WTC11 (cell line): ENCODE data around the gene HOMER2. TPM values are rescaled to one million over a fixed set of nuclear protein-coding genes. Genes with fewer than 3 reads are reported as not detected.

Experiments used
- ATAC-seq: fragments of 200-7000 bp; cut with Tn5 transposase; 2 replicates; pipeline ENCODE4 v1.10.0; 2021; ENCODE audit warnings: mild to moderate bottlenecking, moderate library complexity
- CTCF ChIA-PET: fragments of 300-600 bp; sonication (Branson Sonifier 250); formaldehyde crosslinking; loops from one replicate; lab custom pipeline; 2021; ENCODE audit warnings: antibody characterized with exemption; lab: Charles Lee
- POLR2A ChIA-PET: fragments of 350-600 bp; sonication (Branson Sonifier 250); formaldehyde crosslinking; loops from one replicate; lab custom pipeline; 2021; ENCODE audit warnings: antibody characterized with exemption; lab: Charles Lee
- DNase-seq: peaks from one replicate; pipeline ENCODE4 v3.0.0; 2021; ENCODE audit warnings: low spot score
- H3K27ac Mint-ChIP-seq: 2 replicates; pipeline ENCODE4 v1.8.0; 2021; ENCODE audit warnings: mixed read lengths
- H3K27me3 Mint-ChIP-seq: 2 replicates; pipeline ENCODE4 v1.8.0; 2021; ENCODE audit warnings: low read depth, mild to moderate bottlenecking, moderate library complexity, mixed read lengths
- H3K36me3 Mint-ChIP-seq: 2 replicates; pipeline ENCODE4 v1.8.0; 2021; ENCODE audit warnings: mixed read lengths
- H3K4me1 Mint-ChIP-seq: 2 replicates; pipeline ENCODE4 v1.8.0; 2022; ENCODE audit warnings: mixed read lengths
- H3K4me3 Mint-ChIP-seq: 2 replicates; pipeline ENCODE4 v1.8.0; 2021; ENCODE audit warnings: mild to moderate bottlenecking, moderate library complexity, mixed read lengths
- H3K9me3 Mint-ChIP-seq: 2 replicates; pipeline ENCODE4 v1.8.0; 2021; ENCODE audit warnings: mixed read lengths
- AFF4 ChIP-seq: sonication (generic); formaldehyde crosslinking; IDR thresholded peaks from 2 replicates; pipeline ENCODE4 v1.8.1; 2023; ENCODE audit warnings: mild to moderate bottlenecking, missing genetic modification reagents, borderline replicate concordance
- E2F1 ChIP-seq: sonication (generic); formaldehyde crosslinking; IDR thresholded peaks from 2 replicates; pipeline ENCODE4 v1.8.0; 2022; ENCODE audit warnings: mild to moderate bottlenecking, missing genetic modification reagents
- ESRRA ChIP-seq: sonication (generic); formaldehyde crosslinking; IDR thresholded peaks from 2 replicates; pipeline ENCODE4 v1.8.1; 2022; ENCODE audit warnings: mild to moderate bottlenecking, missing genetic modification reagents, borderline replicate concordance
- FOXP1 ChIP-seq: sonication (generic); formaldehyde crosslinking; IDR thresholded peaks from 2 replicates; pipeline ENCODE4 v1.8.0; 2022; ENCODE audit warnings: missing genetic modification reagents, mild to moderate bottlenecking, moderate library complexity, borderline replicate concordance
- IRF2 ChIP-seq: sonication (generic); formaldehyde crosslinking; IDR thresholded peaks from 2 replicates; pipeline ENCODE4 v1.8.0; 2022; ENCODE audit warnings: low read depth, missing genetic modification reagents, borderline replicate concordance
- MAX ChIP-seq: sonication (generic); formaldehyde crosslinking; IDR thresholded peaks from 2 replicates; pipeline ENCODE4 v1.8.0; 2022; ENCODE audit warnings: mild to moderate bottlenecking, missing genetic modification reagents
- NR1H2 ChIP-seq: sonication (generic); formaldehyde crosslinking; IDR thresholded peaks from 2 replicates; pipeline ENCODE4 v1.9.0; 2021; ENCODE audit warnings: mild to moderate bottlenecking, moderate library complexity, missing genetic modification reagents
- TEAD1 ChIP-seq: sonication (generic); formaldehyde crosslinking; IDR thresholded peaks from 2 replicates; pipeline ENCODE4 v1.8.0; 2022; ENCODE audit warnings: mild to moderate bottlenecking, missing genetic modification reagents
- TEAD4 ChIP-seq: sonication (generic); formaldehyde crosslinking; IDR thresholded peaks from 2 replicates; pipeline ENCODE4 v1.8.0; 2022; ENCODE audit warnings: mild to moderate bottlenecking, missing genetic modification reagents
- ZNF317 ChIP-seq: sonication (generic); formaldehyde crosslinking; IDR thresholded peaks from 2 replicates; pipeline ENCODE4 v1.8.1; 2023; ENCODE audit warnings: low read depth, mild to moderate bottlenecking, moderate library complexity, missing genetic modification reagents, borderline replicate concordance
- ZNF396 ChIP-seq: fragments of 250-450 bp; sonication (Bioruptor Pico); IDR thresholded peaks from 2 replicates; pipeline ENCODE4 v1.8.0; 2021; ENCODE audit warnings: mild to moderate bottlenecking, moderate library complexity, borderline replicate concordance
- ZSCAN18 ChIP-seq: fragments of 250-450 bp; sonication (Bioruptor Pico); IDR thresholded peaks from 2 replicates; pipeline ENCODE4 v2.1.2; 2022; ENCODE audit warnings: mild to moderate bottlenecking, moderate library complexity
- total RNA-seq: library from RNA; stranded (reverse); gene quantifications from 3 replicates; pipeline ENCODE4 v1.2.3, GENCODE V29; 2021
- TF ChIP-seq, protein P1 (sequence below): fragments of 250-450 bp; sonication (Bioruptor Pico); IDR thresholded peaks from 2 replicates; pipeline ENCODE4 v1.8.0; 2021; ENCODE audit warnings: mild to moderate bottlenecking
- TF ChIP-seq, protein P2 (sequence below): sonication (generic); formaldehyde crosslinking; conservative IDR thresholded peaks from 2 replicates; pipeline ENCODE4 v1.8.1; 2023; ENCODE audit warnings: mild to moderate bottlenecking, low read depth, missing genetic modification reagents, moderate library complexity
- TF ChIP-seq, protein P3 (sequence below): sonication (generic); formaldehyde crosslinking; IDR thresholded peaks from 2 replicates; pipeline ENCODE4 v1.8.1; 2023; ENCODE audit warnings: mild to moderate bottlenecking, missing genetic modification reagents
- TF ChIP-seq, protein P4 (sequence below): sonication (generic); formaldehyde crosslinking; IDR thresholded peaks from 2 replicates; pipeline ENCODE4 v1.8.0; 2022; ENCODE audit warnings: mild to moderate bottlenecking, missing genetic modification reagents
- TF ChIP-seq, protein P5 (sequence below): sonication (generic); formaldehyde crosslinking; IDR thresholded peaks from 2 replicates; pipeline ENCODE4 v1.8.1; 2022; ENCODE audit warnings: missing genetic modification reagents, borderline replicate concordance

HOMER2 gene
- total RNA-seq, 1 experiment from 2014 or later: 17.4 TPM

DNA sequence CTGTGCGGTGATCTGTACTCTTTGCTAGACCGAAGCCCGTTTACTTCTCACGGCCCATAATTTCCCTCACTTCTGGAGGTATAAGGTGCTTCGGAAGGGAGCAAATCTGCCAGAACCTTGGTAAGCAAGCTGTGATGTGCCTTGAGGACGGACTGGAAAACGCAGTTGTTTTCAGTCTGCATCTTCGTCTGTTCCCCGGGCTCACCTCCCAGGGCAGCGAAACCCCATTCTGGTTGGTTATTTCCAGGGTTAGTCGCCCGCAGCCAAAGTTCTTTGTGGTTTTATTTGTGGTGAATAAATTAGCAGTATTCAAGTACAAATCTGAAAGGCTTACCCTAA lies 33.9 kb upstream of the HOMER2 start:
- ATAC-seq: peak; percentile 8; the same call in 1 of the 2 replicates
- H3K9me3 Mint-ChIP-seq: peaks cover 13% of the 10 kb centered on the region
- peaks cover 23% of the 10 kb centered on the region for H3K36me3 Mint-ChIP-seq
- POLR2A ChIA-PET: no interaction called here
- TF ChIP-seq, protein P1, sequence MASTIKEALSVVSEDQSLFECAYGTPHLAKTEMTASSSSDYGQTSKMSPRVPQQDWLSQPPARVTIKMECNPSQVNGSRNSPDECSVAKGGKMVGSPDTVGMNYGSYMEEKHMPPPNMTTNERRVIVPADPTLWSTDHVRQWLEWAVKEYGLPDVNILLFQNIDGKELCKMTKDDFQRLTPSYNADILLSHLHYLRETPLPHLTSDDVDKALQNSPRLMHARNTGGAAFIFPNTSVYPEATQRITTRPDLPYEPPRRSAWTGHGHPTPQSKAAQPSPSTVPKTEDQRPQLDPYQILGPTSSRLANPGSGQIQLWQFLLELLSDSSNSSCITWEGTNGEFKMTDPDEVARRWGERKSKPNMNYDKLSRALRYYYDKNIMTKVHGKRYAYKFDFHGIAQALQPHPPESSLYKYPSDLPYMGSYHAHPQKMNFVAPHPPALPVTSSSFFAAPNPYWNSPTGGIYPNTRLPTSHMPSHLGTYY (CRISPR knock-in tag): no peak
- TF ChIP-seq ZNF317 (no peak), ESRRA (CRISPR knock-in tag) (no peak), IRF2 (no peak), NR1H2 (CRISPR knock-in tag) (no peak), E2F1 (CRISPR knock-in tag) (no peak), MAX (CRISPR knock-in tag) (no peak), ZSCAN18 (no peak), FOXP1 (CRISPR knock-in tag) (no peak)
- TF ChIP-seq, protein P2, sequence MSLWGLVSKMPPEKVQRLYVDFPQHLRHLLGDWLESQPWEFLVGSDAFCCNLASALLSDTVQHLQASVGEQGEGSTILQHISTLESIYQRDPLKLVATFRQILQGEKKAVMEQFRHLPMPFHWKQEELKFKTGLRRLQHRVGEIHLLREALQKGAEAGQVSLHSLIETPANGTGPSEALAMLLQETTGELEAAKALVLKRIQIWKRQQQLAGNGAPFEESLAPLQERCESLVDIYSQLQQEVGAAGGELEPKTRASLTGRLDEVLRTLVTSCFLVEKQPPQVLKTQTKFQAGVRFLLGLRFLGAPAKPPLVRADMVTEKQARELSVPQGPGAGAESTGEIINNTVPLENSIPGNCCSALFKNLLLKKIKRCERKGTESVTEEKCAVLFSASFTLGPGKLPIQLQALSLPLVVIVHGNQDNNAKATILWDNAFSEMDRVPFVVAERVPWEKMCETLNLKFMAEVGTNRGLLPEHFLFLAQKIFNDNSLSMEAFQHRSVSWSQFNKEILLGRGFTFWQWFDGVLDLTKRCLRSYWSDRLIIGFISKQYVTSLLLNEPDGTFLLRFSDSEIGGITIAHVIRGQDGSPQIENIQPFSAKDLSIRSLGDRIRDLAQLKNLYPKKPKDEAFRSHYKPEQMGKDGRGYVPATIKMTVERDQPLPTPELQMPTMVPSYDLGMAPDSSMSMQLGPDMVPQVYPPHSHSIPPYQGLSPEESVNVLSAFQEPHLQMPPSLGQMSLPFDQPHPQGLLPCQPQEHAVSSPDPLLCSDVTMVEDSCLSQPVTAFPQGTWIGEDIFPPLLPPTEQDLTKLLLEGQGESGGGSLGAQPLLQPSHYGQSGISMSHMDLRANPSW (CRISPR knock-in tag): no peak
- TF ChIP-seq, protein P3, sequence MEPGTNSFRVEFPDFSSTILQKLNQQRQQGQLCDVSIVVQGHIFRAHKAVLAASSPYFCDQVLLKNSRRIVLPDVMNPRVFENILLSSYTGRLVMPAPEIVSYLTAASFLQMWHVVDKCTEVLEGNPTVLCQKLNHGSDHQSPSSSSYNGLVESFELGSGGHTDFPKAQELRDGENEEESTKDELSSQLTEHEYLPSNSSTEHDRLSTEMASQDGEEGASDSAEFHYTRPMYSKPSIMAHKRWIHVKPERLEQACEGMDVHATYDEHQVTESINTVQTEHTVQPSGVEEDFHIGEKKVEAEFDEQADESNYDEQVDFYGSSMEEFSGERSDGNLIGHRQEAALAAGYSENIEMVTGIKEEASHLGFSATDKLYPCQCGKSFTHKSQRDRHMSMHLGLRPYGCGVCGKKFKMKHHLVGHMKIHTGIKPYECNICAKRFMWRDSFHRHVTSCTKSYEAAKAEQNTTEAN: no peak
- H3K27me3 Mint-ChIP-seq: peaks cover 21% of the 10 kb centered on the region
- no peak overlapping the region for H3K27ac Mint-ChIP-seq
- DNase-seq: no peak
- peaks cover 15% of the 10 kb centered on the region for H3K4me1 Mint-ChIP-seq
- CTCF ChIA-PET: interaction anchor here (0.7 to 1.3 kb wide), 4 partner anchors 14 to 236 kb away, joined by 3 to 10 read pairs (median 4); no protein-coding TSS in a partner anchor
- peak overlapping the region; percentile 94 for H3K4me3 Mint-ChIP-seq

DNA sequence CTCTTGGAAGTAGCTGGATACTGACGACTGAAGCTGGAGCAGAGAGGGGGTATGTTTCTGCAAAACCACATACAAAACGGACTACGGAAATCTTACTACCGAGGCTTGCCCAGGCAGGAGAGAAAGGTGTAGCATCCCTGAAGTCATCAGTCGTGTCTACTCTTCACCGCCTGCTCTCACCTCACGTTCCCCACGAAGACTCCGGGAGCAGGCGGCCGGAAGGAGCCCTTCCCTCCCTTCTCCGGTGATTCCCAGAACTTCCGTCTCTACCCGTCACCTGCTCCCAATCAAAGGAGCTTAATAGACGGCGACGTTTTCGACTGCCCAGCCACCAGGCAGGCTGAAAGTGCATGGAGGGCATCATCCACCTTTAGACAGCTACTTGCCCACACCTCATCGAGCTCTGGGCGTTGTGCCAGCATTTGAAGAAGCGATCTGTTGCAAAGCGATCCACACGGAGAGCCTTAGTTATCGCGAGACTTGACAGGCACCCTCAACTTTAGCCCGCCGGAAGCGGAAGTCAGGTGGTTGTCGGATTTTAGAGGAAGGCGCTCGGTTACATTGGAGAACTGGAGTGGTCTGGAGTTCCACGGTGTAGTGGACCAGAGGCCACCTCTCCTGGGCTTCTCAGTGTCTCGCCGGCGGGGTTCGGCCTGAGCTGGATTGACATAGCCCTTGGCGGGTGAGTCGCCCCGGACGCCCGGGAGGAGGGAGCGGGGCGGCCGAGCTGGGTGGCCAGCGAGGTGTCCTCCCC lies 33.3 kb upstream of the HOMER2 start, which contains the start of gene RAMAC:
RAMAC (plus strand) TSS at position 523 of the 754 bp plus-strand sequence. CDS start 2,809 bp downstream, outside the sequence.
- H3K27ac Mint-ChIP-seq: peak within 1 kb of the TSS; percentile 86
- DNase-seq (peak; percentile 80), ATAC-seq (peak; percentile 94)
- peaks cover 23% of the 10 kb centered on the region for H3K36me3 Mint-ChIP-seq
- peaks cover 13% of the 10 kb centered on the region for H3K9me3 Mint-ChIP-seq
- H3K27me3 Mint-ChIP-seq: peaks cover 21% of the 10 kb centered on the region
- CTCF ChIA-PET: interaction anchor here (0.7 to 1.3 kb wide), 4 partner anchors 14 to 236 kb away, joined by 3 to 10 read pairs (median 4); no protein-coding TSS in a partner anchor
- H3K4me1 Mint-ChIP-seq: peaks cover 15% of the 10 kb centered on the region
- POLR2A ChIA-PET: no interaction called here
- H3K4me3 Mint-ChIP-seq: peak within 1 kb of the TSS; percentile 94
- TF ChIP-seq TEAD4 (CRISPR knock-in tag): no peak
- TF ChIP-seq, protein P4, sequence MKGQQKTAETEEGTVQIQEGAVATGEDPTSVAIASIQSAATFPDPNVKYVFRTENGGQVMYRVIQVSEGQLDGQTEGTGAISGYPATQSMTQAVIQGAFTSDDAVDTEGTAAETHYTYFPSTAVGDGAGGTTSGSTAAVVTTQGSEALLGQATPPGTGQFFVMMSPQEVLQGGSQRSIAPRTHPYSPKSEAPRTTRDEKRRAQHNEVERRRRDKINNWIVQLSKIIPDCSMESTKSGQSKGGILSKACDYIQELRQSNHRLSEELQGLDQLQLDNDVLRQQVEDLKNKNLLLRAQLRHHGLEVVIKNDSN (CRISPR knock-in tag): peak; percentile 83
- TF ChIP-seq AFF4 (CRISPR knock-in tag): no peak
- TF ChIP-seq, protein P5, sequence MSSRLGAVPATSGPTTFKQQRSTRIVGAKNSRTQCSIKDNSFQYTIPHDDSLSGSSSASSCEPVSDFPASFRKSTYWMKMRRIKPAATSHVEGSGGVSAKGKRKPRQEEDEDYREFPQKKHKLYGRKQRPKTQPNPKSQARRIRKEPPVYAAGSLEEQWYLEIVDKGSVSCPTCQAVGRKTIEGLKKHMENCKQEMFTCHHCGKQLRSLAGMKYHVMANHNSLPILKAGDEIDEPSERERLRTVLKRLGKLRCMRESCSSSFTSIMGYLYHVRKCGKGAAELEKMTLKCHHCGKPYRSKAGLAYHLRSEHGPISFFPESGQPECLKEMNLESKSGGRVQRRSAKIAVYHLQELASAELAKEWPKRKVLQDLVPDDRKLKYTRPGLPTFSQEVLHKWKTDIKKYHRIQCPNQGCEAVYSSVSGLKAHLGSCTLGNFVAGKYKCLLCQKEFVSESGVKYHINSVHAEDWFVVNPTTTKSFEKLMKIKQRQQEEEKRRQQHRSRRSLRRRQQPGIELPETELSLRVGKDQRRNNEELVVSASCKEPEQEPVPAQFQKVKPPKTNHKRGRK (CRISPR knock-in tag): no peak
- TF ChIP-seq TEAD1: no peak; the same call in 1 of the 2 replicates
- TF ChIP-seq ZNF396 (CRISPR knock-in tag): no peak
